ENCODE results near the gene EIF2B2. TPM values are rescaled to one million over a fixed set of nuclear protein-coding genes. Genes with fewer than 3 reads are reported as not detected.
A peak's percentile ranks its signal among the peaks of the same experiment; 100 is the strongest.

EIF2B2 gene
- total and polyA plus RNA-seq, 2 experiments from 2014 or later = 39.2 to 40.5 TPM

DNA sequence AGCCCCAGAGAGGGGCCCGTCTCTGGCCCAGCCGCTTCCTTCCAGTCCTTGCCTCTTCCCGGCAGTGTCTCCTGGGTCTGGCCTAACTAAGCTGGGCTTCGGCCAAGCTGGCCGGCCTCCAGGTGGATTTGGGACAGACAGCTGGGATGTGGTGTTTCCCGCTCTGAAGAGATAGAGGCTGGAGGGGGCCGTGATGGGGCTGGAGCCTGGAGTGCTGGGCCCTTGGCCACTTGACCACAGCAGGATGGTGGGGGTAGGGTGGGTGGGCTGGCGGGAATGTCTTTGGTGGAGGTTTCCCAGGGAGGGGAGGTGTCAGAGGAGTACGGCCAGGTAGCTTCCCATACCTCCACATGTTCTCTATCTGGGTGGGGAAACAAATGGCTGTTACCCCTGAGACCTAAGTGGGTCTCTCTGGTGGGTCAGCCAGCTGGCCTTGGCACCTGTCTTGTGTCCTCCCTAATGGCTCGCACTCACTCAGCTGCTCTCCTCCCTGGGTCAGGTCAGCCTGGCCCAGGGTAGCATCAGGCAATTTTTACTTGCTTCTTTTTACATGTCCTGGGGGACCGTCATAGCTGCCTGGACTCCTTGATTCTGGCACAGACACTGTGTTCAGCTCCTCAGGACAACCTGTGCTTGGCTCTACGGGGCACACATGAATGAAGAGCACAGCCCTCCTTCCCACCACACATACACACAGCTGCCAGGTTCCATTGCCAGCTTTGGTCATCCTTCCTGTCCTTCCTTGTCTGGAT is 27.5 kb upstream of the EIF2B2 start:
- H3K27ac ChIP-seq (ENCODE audit: low read depth) = no peak overlapping the region
- H3K4me1 ChIP-seq (ENCODE audit: insufficient read depth) = peaks cover 30% of the 10 kb centered on the region
- no peak overlapping the region for H3K27ac Mint-ChIP-seq
- H3K27me3 ChIP-seq (ENCODE audit: insufficient read depth) = no peaks in the 10 kb centered on the region
- peaks cover 5% of the 10 kb centered on the region for H3K27me3 Mint-ChIP-seq (ENCODE audit: insufficient read depth, low read depth, poor library complexity)
- no peaks in the 10 kb centered on the region for H4K20me1 ChIP-seq (replicated peaks; ENCODE audit: insufficient read depth)
- peaks cover 35% of the 10 kb centered on the region for H3K4me1 Mint-ChIP-seq
- no peak overlapping the region; the same call in 2 of the 3 replicates for H3K4me3 Mint-ChIP-seq
- TF ChIP-seq ZNF331 (CRISPR knock-in tag; IDR thresholded peaks at IDR 0.05; ENCODE audit: low read depth) (no peak), EZH2phosphoT487 (IDR thresholded peaks at IDR 0.05; ENCODE audit: unreplicated experiment) (no peak), STAT1 (IDR thresholded peaks at IDR 0.05; ENCODE audit: unreplicated experiment) (no peak), NANOG (IDR thresholded peaks at IDR 0.05; ENCODE audit: borderline replicate concordance) (no peak), POLR2AphosphoS5 (IDR thresholded peaks at IDR 0.05; ENCODE audit: low read depth) (no peak), JUNB (IDR thresholded peaks at IDR 0.05; ENCODE audit: unreplicated experiment) (no peak), CREB1 (CRISPR knock-in tag; IDR thresholded peaks at IDR 0.05; ENCODE audit: low read depth) (no peak), ZNF114 (CRISPR knock-in tag; IDR thresholded peaks at IDR 0.05) (no peak), EZH2 (IDR thresholded peaks at IDR 0.05; ENCODE audit: low read depth, unreplicated experiment) (no peak)
- TF ChIP-seq, protein P1, sequence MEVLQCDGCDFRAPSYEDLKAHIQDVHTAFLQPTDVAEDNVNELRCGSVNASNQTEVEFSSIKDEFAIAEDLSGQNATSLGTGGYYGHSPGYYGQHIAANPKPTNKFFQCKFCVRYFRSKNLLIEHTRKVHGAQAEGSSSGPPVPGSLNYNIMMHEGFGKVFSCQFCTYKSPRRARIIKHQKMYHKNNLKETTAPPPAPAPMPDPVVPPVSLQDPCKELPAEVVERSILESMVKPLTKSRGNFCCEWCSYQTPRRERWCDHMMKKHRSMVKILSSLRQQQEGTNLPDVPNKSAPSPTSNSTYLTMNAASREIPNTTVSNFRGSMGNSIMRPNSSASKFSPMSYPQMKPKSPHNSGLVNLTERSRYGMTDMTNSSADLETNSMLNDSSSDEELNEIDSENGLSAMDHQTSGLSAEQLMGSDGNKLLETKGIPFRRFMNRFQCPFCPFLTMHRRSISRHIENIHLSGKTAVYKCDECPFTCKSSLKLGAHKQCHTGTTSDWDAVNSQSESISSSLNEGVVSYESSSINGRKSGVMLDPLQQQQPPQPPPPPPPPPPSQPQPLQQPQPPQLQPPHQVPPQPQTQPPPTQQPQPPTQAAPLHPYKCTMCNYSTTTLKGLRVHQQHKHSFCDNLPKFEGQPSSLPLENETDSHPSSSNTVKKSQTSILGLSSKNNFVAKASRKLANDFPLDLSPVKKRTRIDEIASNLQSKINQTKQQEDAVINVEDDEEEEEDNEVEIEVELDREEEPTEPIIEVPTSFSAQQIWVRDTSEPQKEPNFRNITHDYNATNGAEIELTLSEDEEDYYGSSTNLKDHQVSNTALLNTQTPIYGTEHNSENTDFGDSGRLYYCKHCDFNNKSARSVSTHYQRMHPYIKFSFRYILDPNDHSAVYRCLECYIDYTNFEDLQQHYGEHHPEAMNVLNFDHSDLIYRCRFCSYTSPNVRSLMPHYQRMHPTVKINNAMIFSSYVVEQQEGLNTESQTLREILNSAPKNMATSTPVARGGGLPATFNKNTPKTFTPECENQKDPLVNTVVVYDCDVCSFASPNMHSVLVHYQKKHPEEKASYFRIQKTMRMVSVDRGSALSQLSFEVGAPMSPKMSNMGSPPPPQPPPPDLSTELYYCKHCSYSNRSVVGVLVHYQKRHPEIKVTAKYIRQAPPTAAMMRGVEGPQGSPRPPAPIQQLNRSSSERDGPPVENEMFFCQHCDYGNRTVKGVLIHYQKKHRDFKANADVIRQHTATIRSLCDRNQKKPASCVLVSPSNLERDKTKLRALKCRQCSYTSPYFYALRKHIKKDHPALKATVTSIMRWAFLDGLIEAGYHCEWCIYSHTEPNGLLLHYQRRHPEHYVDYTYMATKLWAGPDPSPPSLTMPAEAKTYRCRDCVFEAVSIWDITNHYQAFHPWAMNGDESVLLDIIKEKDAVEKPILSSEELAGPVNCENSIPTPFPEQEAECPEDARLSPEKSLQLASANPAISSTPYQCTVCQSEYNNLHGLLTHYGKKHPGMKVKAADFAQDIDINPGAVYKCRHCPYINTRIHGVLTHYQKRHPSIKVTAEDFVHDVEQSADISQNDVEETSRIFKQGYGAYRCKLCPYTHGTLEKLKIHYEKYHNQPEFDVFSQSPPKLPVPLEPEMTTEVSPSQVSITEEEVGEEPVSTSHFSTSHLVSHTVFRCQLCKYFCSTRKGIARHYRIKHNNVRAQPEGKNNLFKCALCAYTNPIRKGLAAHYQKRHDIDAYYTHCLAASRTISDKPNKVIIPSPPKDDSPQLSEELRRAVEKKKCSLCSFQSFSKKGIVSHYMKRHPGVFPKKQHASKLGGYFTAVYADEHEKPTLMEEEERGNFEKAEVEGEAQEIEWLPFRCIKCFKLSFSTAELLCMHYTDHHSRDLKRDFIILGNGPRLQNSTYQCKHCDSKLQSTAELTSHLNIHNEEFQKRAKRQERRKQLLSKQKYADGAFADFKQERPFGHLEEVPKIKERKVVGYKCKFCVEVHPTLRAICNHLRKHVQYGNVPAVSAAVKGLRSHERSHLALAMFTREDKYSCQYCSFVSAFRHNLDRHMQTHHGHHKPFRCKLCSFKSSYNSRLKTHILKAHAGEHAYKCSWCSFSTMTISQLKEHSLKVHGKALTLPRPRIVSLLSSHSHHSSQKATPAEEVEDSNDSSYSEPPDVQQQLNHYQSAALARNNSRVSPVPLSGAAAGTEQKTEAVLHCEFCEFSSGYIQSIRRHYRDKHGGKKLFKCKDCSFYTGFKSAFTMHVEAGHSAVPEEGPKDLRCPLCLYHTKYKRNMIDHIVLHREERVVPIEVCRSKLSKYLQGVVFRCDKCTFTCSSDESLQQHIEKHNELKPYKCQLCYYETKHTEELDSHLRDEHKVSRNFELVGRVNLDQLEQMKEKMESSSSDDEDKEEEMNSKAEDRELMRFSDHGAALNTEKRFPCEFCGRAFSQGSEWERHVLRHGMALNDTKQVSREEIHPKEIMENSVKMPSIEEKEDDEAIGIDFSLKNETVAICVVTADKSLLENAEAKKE (CRISPR knock-in tag; IDR thresholded peaks at IDR 0.05) = no peak
- TF ChIP-seq, protein P2, sequence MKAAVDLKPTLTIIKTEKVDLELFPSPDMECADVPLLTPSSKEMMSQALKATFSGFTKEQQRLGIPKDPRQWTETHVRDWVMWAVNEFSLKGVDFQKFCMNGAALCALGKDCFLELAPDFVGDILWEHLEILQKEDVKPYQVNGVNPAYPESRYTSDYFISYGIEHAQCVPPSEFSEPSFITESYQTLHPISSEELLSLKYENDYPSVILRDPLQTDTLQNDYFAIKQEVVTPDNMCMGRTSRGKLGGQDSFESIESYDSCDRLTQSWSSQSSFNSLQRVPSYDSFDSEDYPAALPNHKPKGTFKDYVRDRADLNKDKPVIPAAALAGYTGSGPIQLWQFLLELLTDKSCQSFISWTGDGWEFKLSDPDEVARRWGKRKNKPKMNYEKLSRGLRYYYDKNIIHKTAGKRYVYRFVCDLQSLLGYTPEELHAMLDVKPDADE (IDR thresholded peaks at IDR 0.05) = no peak
- TF ChIP-seq, protein P3, sequence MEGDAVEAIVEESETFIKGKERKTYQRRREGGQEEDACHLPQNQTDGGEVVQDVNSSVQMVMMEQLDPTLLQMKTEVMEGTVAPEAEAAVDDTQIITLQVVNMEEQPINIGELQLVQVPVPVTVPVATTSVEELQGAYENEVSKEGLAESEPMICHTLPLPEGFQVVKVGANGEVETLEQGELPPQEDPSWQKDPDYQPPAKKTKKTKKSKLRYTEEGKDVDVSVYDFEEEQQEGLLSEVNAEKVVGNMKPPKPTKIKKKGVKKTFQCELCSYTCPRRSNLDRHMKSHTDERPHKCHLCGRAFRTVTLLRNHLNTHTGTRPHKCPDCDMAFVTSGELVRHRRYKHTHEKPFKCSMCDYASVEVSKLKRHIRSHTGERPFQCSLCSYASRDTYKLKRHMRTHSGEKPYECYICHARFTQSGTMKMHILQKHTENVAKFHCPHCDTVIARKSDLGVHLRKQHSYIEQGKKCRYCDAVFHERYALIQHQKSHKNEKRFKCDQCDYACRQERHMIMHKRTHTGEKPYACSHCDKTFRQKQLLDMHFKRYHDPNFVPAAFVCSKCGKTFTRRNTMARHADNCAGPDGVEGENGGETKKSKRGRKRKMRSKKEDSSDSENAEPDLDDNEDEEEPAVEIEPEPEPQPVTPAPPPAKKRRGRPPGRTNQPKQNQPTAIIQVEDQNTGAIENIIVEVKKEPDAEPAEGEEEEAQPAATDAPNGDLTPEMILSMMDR (conservative IDR thresholded peaks at IDR 0.05; ENCODE audit: low read depth in 2 of 2) = no peak
- TF ChIP-seq, protein P4, sequence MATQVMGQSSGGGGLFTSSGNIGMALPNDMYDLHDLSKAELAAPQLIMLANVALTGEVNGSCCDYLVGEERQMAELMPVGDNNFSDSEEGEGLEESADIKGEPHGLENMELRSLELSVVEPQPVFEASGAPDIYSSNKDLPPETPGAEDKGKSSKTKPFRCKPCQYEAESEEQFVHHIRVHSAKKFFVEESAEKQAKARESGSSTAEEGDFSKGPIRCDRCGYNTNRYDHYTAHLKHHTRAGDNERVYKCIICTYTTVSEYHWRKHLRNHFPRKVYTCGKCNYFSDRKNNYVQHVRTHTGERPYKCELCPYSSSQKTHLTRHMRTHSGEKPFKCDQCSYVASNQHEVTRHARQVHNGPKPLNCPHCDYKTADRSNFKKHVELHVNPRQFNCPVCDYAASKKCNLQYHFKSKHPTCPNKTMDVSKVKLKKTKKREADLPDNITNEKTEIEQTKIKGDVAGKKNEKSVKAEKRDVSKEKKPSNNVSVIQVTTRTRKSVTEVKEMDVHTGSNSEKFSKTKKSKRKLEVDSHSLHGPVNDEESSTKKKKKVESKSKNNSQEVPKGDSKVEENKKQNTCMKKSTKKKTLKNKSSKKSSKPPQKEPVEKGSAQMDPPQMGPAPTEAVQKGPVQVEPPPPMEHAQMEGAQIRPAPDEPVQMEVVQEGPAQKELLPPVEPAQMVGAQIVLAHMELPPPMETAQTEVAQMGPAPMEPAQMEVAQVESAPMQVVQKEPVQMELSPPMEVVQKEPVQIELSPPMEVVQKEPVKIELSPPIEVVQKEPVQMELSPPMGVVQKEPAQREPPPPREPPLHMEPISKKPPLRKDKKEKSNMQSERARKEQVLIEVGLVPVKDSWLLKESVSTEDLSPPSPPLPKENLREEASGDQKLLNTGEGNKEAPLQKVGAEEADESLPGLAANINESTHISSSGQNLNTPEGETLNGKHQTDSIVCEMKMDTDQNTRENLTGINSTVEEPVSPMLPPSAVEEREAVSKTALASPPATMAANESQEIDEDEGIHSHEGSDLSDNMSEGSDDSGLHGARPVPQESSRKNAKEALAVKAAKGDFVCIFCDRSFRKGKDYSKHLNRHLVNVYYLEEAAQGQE (IDR thresholded peaks at IDR 0.05; ENCODE audit: unreplicated experiment) = no peak
- H3K4me2 ChIP-seq = no peak overlapping the region
- 0 out of 2 replicates have a peak, but pooled peaks cover 4% of the 10 kb centered on the region for H3F3A ChIP-seq (replicated peaks; ENCODE audit: low read depth)
- no peaks in the 10 kb centered on the region for H3K36me3 ChIP-seq (ENCODE audit: insufficient read depth)
- no peaks in the 10 kb centered on the region for H3K79me2 ChIP-seq (replicated peaks; ENCODE audit: insufficient read depth)
- ATAC-seq (no peak), DNase-seq (ENCODE audit: low spot score) (no peak)
- H3K9me3 Mint-ChIP-seq = no peaks in the 10 kb centered on the region
- peak overlapping the region; percentile 48; the same call in 1 of the 2 replicates for H2AFZ ChIP-seq
- no peaks in the 10 kb centered on the region for H3K9me2 ChIP-seq (ENCODE audit: insufficient read depth)
- H3K4me3 ChIP-seq = no peak overlapping the region
- no peaks in the 10 kb centered on the region for H3K36me3 Mint-ChIP-seq (ENCODE audit: low read depth)

Data from GM23338 (cell line).